GM19467 (cell line): ENCODE measurements around the gene NAA50.

ENCODE experiments used
- ATAC-seq: cut with Tn5 transposase; IDR thresholded peaks from one replicate; pipeline ENCODE4 v1.9.1; 2021; ENCODE audit warnings: mild to moderate bottlenecking, moderate library complexity; ENCODE audit not compliant: unreplicated experiment

NAA50 gene

GRCh38 chr3:113743006-113743630, 2.9 kb downstream of the NAA50 start:
- no peak for ATAC-seq

DNA sequence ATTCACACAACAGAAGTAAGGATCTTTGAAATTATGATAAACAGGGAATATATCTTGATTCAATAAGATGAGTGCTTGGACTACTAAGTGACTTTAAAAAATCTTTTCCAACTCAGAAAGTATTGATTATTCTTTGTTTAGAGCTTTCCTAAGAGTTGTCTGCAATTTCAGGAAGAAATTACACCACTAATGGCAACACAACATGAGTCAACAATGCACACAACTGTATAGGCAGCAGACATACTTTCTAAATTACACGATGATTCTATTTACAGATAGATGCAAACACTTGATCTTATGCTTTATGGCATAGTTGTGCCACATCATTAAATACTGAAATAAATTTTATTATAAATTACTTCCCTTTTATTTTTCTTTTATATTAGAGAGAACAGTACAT, 4.4 kb downstream of the NAA50 start:
- ATAC-seq = no peak

DNA sequence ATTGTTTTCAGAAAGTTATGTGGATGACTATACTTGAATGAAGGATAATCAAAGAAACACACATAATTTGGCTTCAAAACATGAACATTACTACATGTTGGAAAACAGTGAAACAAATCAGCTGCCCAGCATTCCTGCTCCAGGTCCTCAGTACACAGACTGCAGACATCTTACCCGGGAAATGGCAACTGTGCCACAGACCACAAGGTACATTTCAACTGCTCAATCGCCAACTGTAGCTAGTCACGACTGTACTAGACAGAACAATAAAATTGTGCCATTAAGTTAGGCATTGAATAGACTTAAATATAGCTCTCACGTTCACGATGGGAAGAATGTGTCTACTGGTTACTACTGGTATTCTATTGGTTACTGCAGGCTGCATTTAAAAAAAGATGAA, 5.0 kb downstream of the NAA50 start:
- ATAC-seq = no peak

- ATAC-seq = peak; percentile 55
Measured at GRCh38 chr3:113736548-113737089, 9.4 kb downstream of the NAA50 start.

- ATAC-seq = no peak
Measured at GRCh38 chr3:113731694-113732093, 14.4 kb downstream of the NAA50 start.

DNA sequence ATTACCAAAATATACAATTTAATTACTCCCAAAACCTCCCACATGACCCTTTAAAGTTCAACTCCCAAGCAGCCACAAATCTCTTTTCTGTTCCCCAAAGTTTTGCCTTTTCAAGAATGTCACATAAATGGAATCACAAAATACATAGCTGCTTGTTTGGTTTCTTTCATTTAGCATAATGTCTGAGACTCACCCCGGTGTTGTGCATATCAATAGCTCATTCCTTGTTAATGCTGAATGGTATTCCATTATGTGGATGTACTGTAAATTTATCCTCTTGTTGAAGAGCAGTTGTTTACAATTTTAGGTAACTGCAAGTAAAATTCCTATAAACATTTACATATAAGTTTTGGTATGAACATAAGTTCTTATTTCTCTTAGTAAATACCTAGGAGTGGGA, 15.5 kb downstream of the NAA50 start:
- ATAC-seq = no peak

GRCh38 chr3:113728661-113729060, 17.4 kb downstream of the NAA50 start:
- ATAC-seq = no peak

- no peak for ATAC-seq
Measured at GRCh38 chr3:113721636-113722035, 24.4 kb downstream of the NAA50 start.

GRCh38 chr3:113719758-113720157, 26.3 kb downstream of the NAA50 start:
- ATAC-seq = no peak

DNA sequence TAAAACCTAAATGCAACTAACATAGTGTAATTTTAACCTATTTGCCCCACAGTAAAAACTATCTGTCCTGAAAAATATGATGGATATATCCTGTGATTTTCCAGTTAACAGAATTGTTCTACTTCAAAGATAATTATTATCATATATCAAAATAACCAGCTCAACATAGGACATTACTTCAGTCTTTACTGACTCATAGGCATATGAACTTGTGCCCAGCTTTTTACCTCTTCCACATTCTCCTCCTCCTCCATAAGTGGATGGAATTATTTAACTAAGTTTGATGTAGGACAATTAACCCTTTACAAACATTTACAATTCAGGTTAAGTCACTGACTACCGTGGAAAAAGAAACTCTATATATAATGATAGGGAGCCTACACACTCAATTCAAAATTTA, 26.8 kb downstream of the NAA50 start:
- no peak for ATAC-seq

DNA sequence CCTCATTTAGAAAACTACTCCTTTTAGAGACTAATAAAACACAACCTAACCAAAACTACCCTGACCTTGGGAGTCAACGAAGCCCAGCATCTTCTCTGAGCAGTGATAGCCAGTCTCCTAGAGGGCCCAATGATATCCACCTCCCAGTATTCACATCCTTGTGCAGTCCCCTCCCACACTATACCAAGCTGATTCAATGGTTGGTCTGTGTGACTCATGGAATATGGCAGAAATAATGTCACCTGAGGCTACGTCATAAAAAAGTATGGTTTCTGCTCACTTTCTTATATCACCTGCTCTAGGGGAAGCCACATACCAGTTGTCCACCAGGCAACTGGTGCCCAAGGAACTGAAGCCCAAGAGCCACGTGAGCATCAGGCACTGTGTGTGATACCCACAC, 28.2 kb downstream of the NAA50 start:
- ATAC-seq = no peak

- no peak for ATAC-seq
Measured at GRCh38 chr3:113717308-113717707, 28.7 kb downstream of the NAA50 start.

GRCh38 chr3:113714702-113715101, 31.3 kb downstream of the NAA50 start:
- no peak for ATAC-seq

- ATAC-seq = no peak
Measured at GRCh38 chr3:113712129-113712528, 33.9 kb downstream of the NAA50 start.

- no peak for ATAC-seq
Measured at GRCh38 chr3:113707835-113708234, 38.2 kb downstream of the NAA50 start.

GRCh38 chr3:113698956-113699355, 47.1 kb downstream of the NAA50 start:
- ATAC-seq = no peak

DNA sequence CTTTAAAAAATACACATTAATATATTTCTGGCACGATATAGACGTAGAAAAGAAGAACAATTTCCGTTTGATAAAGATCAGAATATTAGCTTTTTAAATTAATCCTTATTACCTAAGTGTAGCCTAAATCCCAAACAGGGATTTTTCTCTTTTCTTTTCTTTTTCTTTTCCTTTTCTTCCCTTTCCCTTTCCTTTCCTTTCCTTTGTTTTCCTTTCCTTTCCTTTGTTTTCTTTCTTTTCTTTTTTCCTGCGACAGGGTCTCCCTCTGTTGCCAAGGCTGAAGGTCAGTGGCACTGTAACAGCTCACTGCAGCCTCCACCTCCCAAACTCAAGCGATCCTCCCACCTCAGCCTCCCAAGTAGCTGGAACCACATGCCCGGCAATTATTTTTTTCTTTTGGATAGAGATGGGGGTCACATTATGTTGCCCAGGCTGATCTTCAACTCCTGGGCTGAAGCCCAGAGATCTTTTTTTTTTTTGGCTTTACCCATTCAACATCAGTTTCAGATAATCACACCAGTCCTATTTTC, 47.8 kb downstream of the NAA50 start:
- ATAC-seq = no peak

- ATAC-seq = no peak
Measured at GRCh38 chr3:113697500-113698090, 48.5 kb downstream of the NAA50 start.

GRCh38 chr3:113696658-113697499, 49.2 kb downstream of the NAA50 start:
- peak; percentile 95 for ATAC-seq

- ATAC-seq = peak; percentile 63
Measured at GRCh38 chr3:113695786-113696645, 50.0 kb downstream of the NAA50 start, which contains the start of gene USF3. Gene USF3, minus strand, starts transcription at chr3:113696642. Its CDS starts 21,764 bp downstream, at chr3:113674878.

DNA sequence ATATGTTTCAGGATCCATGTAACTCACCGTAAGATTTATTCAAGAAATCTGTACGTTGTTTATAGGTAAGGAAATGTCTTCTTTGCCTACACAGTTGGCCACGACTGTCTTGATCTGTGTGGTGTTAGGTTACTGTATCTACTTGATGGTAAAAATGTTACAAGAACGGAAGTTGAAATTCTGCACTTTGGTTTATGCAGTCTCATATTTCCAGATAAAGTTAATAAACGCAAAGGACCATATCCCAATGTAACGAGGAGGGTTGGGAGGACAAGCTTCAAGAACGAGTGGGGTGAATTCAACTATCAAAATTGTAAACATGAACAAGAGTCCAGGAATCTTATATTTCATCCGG, 50.6 kb downstream of the NAA50 start:
- no peak for ATAC-seq
